HepG2 (cell line): ENCODE results near the gene PACSIN1. TPM values are rescaled to one million over a fixed set of nuclear protein-coding genes. Genes with fewer than 3 reads are reported as not detected.
A peak's percentile ranks its signal among the peaks of the same experiment; 100 is the strongest.

Source experiments
- ATAC-seq: fragments of 200-7000 bp; cut with Tn5 transposase; 3 replicates; pipeline ENCODE4 v1.9.1; 2020; ENCODE audit warnings: mild to moderate bottlenecking, moderate library complexity
- BruUV-seq: library from RNA; stranded (reverse); fragments of 400-500 nt; replicated peaks from 2 replicates; lab custom pipeline; 2021; lab: Mats Ljungman, UMichigan
- CTCF ChIA-PET: fragments of 300-600 bp; formaldehyde crosslinking; extraction: SDS; loops from one replicate; lab custom pipeline; 2021; ENCODE audit warnings: low total read pairs, inconsistent platforms, low intra/inter-chr PET ratio; lab: Yijun Ruan, JAX
- POLR2A ChIA-PET: fragments of 350-600 bp; sonication (Branson Sonifier 250); formaldehyde crosslinking; loops from one replicate; lab custom pipeline; 2020; ENCODE audit warnings: antibody characterized with exemption, inconsistent platforms; lab: Yijun Ruan, JAX
- DNase-seq: peaks from one replicate; pipeline ENCODE4 v3.0.0-alpha.2; 2015; ENCODE audit warnings: low spot score
- FAIRE-seq: peaks from 3 replicates; lab custom pipeline; 2011; peaks lifted over from hg19 to GRCh38; lab: Jason Lieb, UNC
- H2AFZ ChIP-seq: one replicate; pipeline ENCODE4 v1.6.1; 2011; ENCODE audit warnings: low read length, inconsistent platforms
- H3K27ac ChIP-seq: fragments of 300-600 bp; 3 replicates; pipeline ENCODE4 v1.8.0; 2011; ENCODE audit warnings: mixed run types, mild to moderate bottlenecking, mixed read lengths, low read length, inconsistent platforms; ENCODE audit not compliant: insufficient read depth; ENCODE audit errors: extremely low read length
- H3K27me3 ChIP-seq, 2 experiments: fragments of 200-600 bp in 1 of 2; 2 replicates in 1 of 2; 3 replicates in 1 of 2; pipeline versions ENCODE4 v1.6.0 to v1.8.0; 2011; ENCODE audit warnings: low read length in 2 of 2, mild to moderate bottlenecking in 2 of 2, moderate library complexity in 2 of 2, inconsistent platforms in 1 of 2; ENCODE audit not compliant: insufficient read depth in 2 of 2, control insufficient read depth in 1 of 2
- H3K36me3 ChIP-seq, 2 experiments: fragments of 200-600 bp in 1 of 2; replicated peaks in 1 of 2; 2 replicates in 1 of 2; 3 replicates in 1 of 2; pipeline versions ENCODE4 v1.5.1 to v1.8.0; 2011; ENCODE audit warnings: low read length in 2 of 2, inconsistent platforms in 1 of 2; ENCODE audit not compliant: insufficient read depth in 2 of 2, control insufficient read depth in 1 of 2
- H3K4me1 ChIP-seq: 2 replicates; pipeline ENCODE4 v1.5.1; 2012; ENCODE audit warnings: low read length, inconsistent platforms; ENCODE audit not compliant: insufficient read depth
- H3K4me2 ChIP-seq: 2 replicates; pipeline ENCODE4 v1.6.0; 2011; ENCODE audit warnings: low read depth, low read length, inconsistent platforms
- H3K4me3 ChIP-seq, 3 experiments: fragments of 200-600 bp in 1 of 3; sonication (generic), shearing (Covaris generic) in 1 of 3; replicated peaks in 1 of 3; 2 replicates each; pipeline ENCODE4 v1.5.1; 2011 to 2016; ENCODE audit warnings: low read length in 3 of 3, inconsistent platforms in 2 of 3, low read depth in 2 of 3, mild to moderate bottlenecking in 2 of 3, control low read depth in 1 of 3, mixed read lengths in 1 of 3; ENCODE audit not compliant: insufficient read depth in 1 of 3
- H3K79me2 ChIP-seq: one replicate; pipeline ENCODE4 v1.6.1; 2011; ENCODE audit warnings: low read length, inconsistent platforms; ENCODE audit not compliant: insufficient read depth
- H3K9ac ChIP-seq: 2 replicates; pipeline ENCODE4 v1.6.0; 2011; ENCODE audit warnings: mild to moderate bottlenecking, low read depth, low read length, inconsistent platforms; ENCODE audit not compliant: insufficient read depth
- H3K9me3 ChIP-seq: 2 replicates; pipeline ENCODE4 v1.5.1; 2012; ENCODE audit warnings: mild to moderate bottlenecking, low read length
- H4K20me1 ChIP-seq: 2 replicates; pipeline ENCODE4 v1.6.0; 2011; ENCODE audit warnings: inconsistent platforms, mild to moderate bottlenecking, low read length, moderate library complexity; ENCODE audit not compliant: insufficient read depth
- LCORL ChIP-seq, 2 experiments: fragments of 450-650 bp in 1 of 2; sonication (generic) in 1 of 2; formaldehyde crosslinking in 1 of 2; IDR thresholded peaks; 2 replicates each; pipeline versions ENCODE4 v1.5.0 to v1.6.1; 2017 to 2020; ENCODE audit warnings: antibody characterized with exemption in 1 of 2, missing genetic modification reagents in 1 of 2
- NFE2L2 ChIP-seq: fragments of 150-350 bp; IDR thresholded peaks from 2 replicates; pipeline ENCODE4 v1.6.1; 2014; ENCODE audit warnings: low read length
- RBAK ChIP-seq: sonication (generic); formaldehyde crosslinking; IDR thresholded peaks from 2 replicates; pipeline ENCODE4 v1.5.1; 2020; ENCODE audit warnings: mild to moderate bottlenecking, missing genetic modification reagents
- TOPORS ChIP-seq: sonication (generic); formaldehyde crosslinking; IDR thresholded peaks from 2 replicates; pipeline ENCODE4 v1.8.0; 2023; ENCODE audit warnings: mild to moderate bottlenecking, missing genetic modification reagents
- ZNF629 ChIP-seq: sonication (generic); formaldehyde crosslinking; conservative IDR thresholded peaks from 2 replicates; pipeline ENCODE4 v1.5.0; 2020; ENCODE audit warnings: missing genetic modification reagents
- WGBS: methylation state at CpG from one replicate; pipeline ENCODE4 v1.1.6; 2017; ENCODE audit warnings: low lambda C conversion rate; 5-methylcytosine and 5-hydroxymethylcytosine counted together
- in situ Hi-C: cut with HindIII; loops from 2 replicates; pipeline ENCODE4 v1.10.0; 2017; ENCODE audit warnings: low pct_unique_long_range_greater_than_20kb; ENCODE audit not compliant: extremely low pct_ligation_motif_present
- intact Hi-C: fragments of 100-400 bp; cut with micrococcal nuclease; formaldehyde crosslinking; loops from one replicate; pipeline ENCODE4 v1.10.0; 2022; ENCODE audit not compliant: unreplicated experiment
- polyA plus RNA-seq, 8 experiments: library from polyadenylated mRNA; depleted of rRNA in 3 of 8; stranded (reverse) in 7 of 8; unstranded in 1 of 8; fragments of >200 nt; fragmentation: Illumina TruSeq in 4 of 8; extraction: Trizol in 4 of 8; gene quantifications; 2 replicates each; pipeline versions ENCODE4 v1.2.1 to v1.2.3, GENCODE V29; 2011 to 2016; ENCODE audit warnings: low read depth in 4 of 8, missing spikeins in 1 of 8, mixed read lengths in 1 of 8; ENCODE audit not compliant: insufficient read depth in 1 of 8
- total RNA-seq, 5 experiments: library from RNA; depleted of rRNA; stranded (reverse); fragments of >200 nt; fragmentation: Illumina TruSeq; extraction: Trizol; gene quantifications; 2 replicates each; pipeline ENCODE4 v1.2.3, GENCODE V29; 2016; ENCODE audit warnings: low read depth in 1 of 5

PACSIN1 gene
- total and polyA plus RNA-seq, 2 of the 13 experiments (the other 11 are each of a cell fraction or from before 2014, with no cell fraction given), result not detected

- Histone ChIP-seq H4K20me1 (no peaks in the 10 kb centered on the region), H3K9me3 (no peaks in the 10 kb centered on the region), H3K4me1 (peaks cover 31% of the 10 kb centered on the region), H3K27ac (no peak overlapping the region), H3K4me3 (no peak overlapping the region), H3K9ac (no peak overlapping the region), H3K4me2 (no peak overlapping the region), H3K36me3 (no peaks in the 10 kb centered on the region), H3K79me2 (no peaks in the 10 kb centered on the region), H2AFZ (no peak overlapping the region), H3K27me3 (peaks cover 1 to 2% of the 10 kb centered on the region in 2 experiments; a peak in 1 of 5 replicates)
- WGBS, result 60% methylated on average over 7 of the region's 8 CpGs
- POLR2A ChIA-PET, result no interaction called here
- in situ Hi-C loops, result no loop called here
- TF ChIP-seq TOPORS (CRISPR knock-in tag) (no peak), ZNF629 (peak; percentile 77), LCORL (IDR thresholded peaks at IDR 0.05) (peak; percentile 54; the same call in 1 of the 2 replicates), LCORL (CRISPR knock-in tag; IDR thresholded peaks at IDR 0.05) (no peak)
- no peak for FAIRE-seq
- no TSS peak for BruUV-seq
- no peak; the same call in 2 of the 3 replicates for ATAC-seq
- intact Hi-C loops, result no loop called here
- CTCF ChIA-PET, result no interaction called here
- DNase-seq, result no peak
Observed at GRCh38 chr6:34573567-34574183, 107.8 kb downstream of the PACSIN1 start.

- no peak for FAIRE-seq
- intact Hi-C loops (no loop called here), in situ Hi-C loops (no loop called here)
- no peak for DNase-seq
- 82% methylated on average over 9 of the region's 10 CpGs for WGBS
- no peaks in the 10 kb centered on the region for H3K36me3 ChIP-seq
- H3K4me3 ChIP-seq, result no peak overlapping the region
- H2AFZ ChIP-seq, result no peak overlapping the region
- POLR2A ChIA-PET, result no interaction called here
- H3K79me2 ChIP-seq, result no peaks in the 10 kb centered on the region
- BruUV-seq, result no TSS peak
- peaks cover 0 to 1% of the 10 kb centered on the region in 2 experiments; a peak in 1 of 5 replicates for H3K27me3 ChIP-seq
- no peaks in the 10 kb centered on the region for H3K9me3 ChIP-seq
- no peak overlapping the region for H3K9ac ChIP-seq
- no peak overlapping the region for H3K4me2 ChIP-seq
- H4K20me1 ChIP-seq, result no peaks in the 10 kb centered on the region
- ATAC-seq, result peak; percentile 4
- peaks cover 22% of the 10 kb centered on the region for H3K4me1 ChIP-seq
- CTCF ChIA-PET, result no interaction called here
- H3K27ac ChIP-seq, result no peak overlapping the region
- 0 out of 2 replicates have a peak, but pooled peaks have one; percentile 21 for TF ChIP-seq RBAK (CRISPR knock-in tag)
- no peak for TF ChIP-seq NFE2L2
- TF ChIP-seq, all 625 proteins: peak for 1
Observed at GRCh38 chr6:34574647-34575293, 108.9 kb downstream of the PACSIN1 start.
